Suppressor macrophage treated with lipopolysaccharide for 4 hours (primary cell): Measurements from ENCODE around the gene KCTD7.
"Not testable (repeated sequence)": the region's sequence is repeated elsewhere in the genome, so short reads cannot be mapped to it uniquely, and the experiment has no call there.

Source experiments
- DNase-seq: peaks from one replicate; pipeline ENCODE4 v3.0.0-alpha.2; 2020

The KCTD7 gene

GRCh38 chr7:66655113-66655806, 26.6 kb downstream of the KCTD7 start:
- peak; percentile 79 for DNase-seq

- peak; percentile 15 for DNase-seq
Observed at GRCh38 chr7:66655826-66656485, 27.3 kb downstream of the KCTD7 start.

GRCh38 chr7:66657798-66658197, 29.1 kb downstream of the KCTD7 start:
- DNase-seq, result no peak

DNA sequence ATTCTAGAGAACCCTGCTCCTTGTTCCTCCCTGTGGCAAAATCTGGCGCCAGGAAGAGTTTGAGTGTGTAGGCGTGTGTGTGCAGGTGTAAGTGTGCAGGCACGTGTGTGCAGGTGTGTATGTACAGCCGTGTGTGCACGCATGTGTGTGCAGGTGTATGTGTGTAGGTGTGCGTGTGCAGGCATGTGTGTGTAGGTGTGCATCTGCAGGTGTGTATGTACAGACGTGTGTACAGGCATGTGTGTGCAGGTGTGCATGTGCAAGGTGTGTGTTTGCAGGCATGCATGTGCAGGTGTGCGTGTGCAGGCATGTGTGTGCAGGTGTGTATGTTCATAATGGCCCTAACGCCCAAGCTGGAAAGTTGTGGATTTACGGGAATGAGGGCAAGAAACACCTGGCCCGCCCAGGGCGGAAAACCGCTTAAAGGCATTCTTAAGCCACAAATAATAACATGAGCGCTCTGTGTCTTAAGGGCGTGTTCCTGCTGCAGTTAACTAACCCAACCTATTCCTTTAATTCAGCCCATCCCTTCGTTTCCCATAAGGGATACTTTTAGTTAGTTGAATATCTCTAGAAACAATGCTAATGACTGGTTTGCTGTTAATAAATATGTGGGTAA, 34.1 kb downstream of the KCTD7 start:
- DNase-seq, result no peak

DNA sequence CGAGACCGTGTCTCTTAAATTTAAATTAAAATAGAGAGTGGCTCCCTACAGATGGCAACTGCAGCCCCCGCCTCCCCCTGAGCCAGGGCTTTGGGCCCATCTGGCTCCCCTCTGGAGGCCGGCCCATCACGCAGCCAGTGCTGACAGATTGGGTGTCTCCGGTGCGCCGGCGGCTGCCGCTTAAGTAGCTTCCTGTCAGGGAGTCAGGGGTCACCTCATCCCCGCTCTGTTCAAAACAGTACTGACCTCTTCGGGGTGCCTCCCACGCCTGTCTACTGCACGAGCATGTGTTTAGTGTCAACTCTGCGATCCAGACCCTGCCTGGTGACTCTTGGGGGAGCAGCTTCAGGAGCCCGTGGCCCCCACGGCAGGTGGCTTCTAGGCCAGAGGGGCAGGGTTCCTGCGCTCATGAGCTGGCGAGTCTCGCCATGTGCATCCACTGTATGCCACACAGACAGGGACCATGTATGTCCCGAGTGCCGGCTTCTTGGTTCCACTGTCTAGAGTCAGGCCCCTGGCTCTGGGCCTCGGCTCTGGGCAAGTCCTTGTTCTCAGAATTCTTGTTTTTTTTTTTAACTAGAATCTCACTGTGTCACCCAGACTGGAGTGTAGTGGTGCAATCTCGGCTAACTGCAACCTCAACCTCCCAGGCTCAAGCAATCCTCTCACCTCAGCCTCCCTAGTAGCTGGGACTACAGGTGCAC, 36.1 kb downstream of the KCTD7 start:
- DNase-seq, result no peak

GRCh38 chr7:66666313-66666952, 37.8 kb downstream of the KCTD7 start:
- no peak for DNase-seq

DNA sequence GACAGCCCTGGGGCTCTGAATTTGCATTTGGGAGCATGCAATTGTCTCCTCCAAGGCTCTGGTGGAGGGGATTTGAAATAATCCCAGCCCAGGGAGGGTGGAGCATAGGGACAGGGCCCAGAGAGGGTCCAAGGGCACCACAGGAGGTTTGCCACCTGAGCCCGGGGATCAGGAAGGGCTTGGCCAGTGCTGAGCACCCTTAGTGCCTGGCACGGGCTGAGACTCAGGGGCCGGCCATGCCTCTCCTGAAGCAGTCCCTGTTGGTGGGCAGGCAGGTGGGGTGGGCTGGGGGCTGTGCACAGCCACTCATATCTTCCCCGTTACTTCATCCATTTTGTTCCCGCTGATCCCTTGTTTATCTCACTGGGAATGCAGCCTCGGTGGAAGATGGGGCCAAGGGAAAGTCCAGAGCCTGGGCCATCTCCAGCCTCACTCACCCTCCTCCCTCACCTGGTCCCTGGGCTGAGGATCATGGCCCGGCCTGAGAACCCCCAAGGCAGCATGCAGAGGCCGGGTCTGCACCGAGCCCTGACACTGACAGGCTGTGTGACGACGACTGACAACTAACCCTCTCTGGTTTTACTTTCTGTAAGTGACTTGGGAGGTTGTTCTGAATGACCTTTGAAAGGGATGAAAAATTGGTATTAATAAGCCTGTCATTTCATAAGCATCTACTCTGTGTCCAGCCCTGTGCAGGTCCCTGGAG, 38.5 kb downstream of the KCTD7 start:
- DNase-seq, result no peak

DNA sequence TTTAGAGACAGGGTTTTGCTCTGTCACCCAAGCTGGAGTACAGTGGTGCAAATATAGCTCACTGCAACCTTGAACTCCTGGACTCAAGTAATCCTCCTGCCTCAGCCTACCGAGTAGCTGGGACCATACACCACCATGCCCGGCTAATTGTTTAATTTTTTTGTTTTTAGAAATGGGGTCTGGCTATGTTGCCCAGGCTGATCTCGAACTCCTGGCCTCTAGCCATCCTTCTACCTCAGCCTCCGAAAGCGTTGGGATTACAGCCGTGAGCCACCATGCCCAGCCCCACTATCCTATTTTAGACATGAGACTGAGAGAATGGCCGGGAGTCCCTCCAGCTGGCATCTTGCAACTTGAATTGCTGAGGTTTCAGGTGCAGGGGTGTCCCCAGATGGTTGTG, 39.4 kb downstream of the KCTD7 start:
- DNase-seq, result no peak

DNA sequence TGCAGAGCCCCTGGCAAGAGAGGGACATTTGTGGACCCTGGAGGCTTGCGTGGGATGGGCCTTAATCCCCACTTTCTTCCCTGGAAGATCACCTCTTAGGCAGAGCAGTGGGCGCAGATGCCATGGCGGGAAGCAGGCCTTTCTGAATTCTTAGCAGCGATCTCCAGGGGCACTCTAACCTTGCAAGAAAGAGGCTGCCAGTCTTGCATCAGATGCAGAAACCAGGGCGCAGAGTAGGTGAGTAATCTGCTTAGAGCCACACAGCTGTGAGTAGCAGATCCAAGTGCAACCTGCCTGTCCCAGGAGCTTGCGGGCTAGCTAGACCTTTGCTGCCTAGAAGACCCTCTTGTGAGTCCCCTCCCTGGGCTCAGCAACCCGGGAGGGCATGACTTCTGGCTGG, 40.0 kb downstream of the KCTD7 start:
- DNase-seq, result no peak

DNA sequence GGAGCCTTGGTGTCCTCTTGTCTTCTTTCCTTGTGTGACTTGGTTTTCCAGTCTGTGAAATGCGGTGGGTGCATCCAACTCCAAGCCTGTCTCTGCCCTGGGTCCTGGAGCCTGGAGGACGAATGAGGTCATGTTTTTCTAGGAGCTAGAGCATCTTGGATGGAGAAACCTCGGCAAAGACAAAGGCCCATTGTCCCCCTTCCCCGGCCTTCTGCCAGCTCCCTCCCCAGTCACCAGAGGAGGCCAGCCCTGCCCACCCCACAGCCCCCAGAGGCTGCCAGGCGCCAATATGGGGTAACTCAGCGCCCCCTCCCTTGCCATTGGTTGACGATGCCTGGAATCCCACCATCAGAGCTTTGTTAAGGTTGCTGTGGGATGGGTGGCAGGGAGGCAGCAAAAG, 40.4 kb downstream of the KCTD7 start:
- DNase-seq, result no peak

- no peak for DNase-seq
Observed at GRCh38 chr7:66669496-66669895, 40.8 kb downstream of the KCTD7 start.

DNA sequence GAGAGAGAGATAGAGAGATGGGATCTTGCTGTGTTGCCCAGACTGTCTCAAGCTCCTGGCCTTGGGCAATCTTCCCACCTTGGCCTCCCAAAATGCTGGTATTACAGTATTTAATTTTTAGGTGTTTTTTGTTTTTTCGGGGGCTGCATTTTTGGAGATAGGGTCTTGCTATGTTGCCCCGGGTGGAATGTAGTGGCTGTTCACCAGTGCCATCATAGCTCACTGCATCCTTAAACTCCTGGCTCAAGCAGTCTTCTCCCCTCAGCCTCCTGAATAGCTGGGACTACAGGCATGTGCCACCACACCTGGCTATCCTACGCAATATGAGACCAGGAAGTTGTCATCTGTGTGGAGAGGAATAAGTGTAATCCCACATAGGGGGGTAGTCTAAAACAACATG, 42.4 kb downstream of the KCTD7 start:
- no peak for DNase-seq

DNA sequence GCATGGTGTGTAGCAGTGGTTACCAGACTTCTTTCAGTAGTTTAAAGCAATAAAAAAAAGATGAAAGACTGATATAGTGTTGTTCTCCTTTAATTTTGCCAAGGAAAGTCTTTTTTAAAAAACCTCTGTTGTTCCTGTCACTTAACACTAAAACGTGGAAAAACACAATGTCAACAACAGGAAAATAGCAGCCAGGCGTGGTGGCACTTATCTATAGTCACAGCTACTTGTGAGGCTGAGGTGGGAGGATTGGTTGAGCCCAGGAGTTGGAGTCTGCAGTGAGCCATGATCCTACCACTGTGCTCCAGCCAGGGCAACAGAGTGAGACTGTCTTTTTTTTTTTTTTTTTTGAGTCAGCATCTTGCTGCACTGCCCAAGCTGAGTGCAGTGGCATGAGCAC, 42.8 kb downstream of the KCTD7 start:
- DNase-seq, result not testable (repeated sequence)

DNA sequence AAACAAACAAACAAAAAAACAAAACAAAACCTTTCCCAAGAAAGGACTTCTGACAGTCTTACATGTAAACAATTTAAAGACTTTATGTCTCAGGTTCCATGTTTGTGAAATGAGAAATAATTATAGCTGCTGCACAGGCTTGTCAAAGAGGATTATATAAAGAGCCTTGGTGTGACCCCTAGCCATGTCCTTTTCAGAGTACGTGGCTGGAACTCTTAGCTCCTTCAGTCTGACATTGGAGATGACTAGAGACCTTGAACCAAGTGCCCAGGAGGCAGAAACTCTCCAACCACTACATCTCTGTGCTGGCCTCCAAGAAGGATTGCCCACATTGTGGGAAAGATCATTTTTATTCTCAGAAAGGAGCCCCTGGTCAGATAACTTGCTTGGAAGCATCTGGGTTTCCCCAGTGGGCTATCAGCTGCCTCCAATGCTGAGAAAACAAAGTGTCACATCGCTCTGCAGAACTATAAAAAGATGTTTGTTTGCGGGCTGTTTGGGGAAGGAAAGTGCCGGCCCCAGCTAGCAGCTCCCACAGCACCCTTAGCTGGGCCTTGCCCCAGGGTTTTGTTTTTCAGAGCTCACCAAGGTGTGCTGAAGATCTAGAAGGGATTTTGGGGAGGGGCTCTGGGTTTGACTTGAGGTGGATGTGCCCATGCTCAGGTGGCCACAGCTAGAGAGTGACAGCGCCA, 43.9 kb downstream of the KCTD7 start:
- not testable (repeated sequence) for DNase-seq

- peak; percentile 21 for DNase-seq
Observed at GRCh38 chr7:66673124-66673640, 44.5 kb downstream of the KCTD7 start.

GRCh38 chr7:66679633-66680244, 51.1 kb downstream of the KCTD7 start:
- DNase-seq, result peak; percentile 18

DNA sequence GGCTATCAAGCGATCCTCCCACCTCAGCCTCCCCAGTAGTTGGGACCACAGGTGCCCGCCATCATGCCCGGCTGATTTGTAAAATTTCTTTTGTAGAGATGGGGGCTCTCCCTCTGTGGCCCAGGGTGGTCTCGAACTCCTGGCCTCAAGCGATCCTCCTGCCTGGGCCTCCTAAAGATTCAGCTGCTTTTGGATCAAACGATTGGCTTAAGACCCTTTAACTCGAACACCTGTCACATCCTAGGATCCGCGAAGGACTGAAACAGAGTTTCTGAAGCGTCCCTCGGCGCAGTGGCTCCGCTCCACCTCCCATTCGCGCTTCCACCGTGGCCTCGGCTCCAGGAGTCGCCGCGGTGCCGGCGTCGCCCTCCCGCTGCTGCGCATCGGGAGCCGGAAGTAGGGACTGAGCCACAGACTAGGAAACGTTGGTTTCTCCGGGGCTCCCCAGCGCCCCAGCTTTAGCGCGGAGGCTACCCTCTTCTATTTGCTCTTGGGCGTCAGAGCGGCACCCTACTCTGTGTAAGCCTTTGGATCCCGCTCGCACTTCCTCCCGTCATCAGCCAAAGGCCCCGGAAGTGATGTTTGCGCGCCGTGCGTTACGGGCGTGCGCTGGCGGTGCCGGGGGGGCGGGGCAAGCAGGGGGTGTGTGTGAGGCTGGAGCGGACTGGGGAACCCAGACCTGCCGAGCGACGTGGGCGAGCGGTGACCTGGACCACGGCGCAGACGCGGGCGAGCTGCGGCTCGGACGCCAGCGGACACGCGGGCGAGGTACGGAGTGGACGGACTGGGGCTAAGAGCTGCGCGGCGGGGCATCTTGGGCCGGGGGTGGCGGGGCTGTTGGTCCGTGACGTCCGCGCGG, 53.0 kb downstream of the KCTD7 start:
- DNase-seq, result peak; percentile 99

DNA sequence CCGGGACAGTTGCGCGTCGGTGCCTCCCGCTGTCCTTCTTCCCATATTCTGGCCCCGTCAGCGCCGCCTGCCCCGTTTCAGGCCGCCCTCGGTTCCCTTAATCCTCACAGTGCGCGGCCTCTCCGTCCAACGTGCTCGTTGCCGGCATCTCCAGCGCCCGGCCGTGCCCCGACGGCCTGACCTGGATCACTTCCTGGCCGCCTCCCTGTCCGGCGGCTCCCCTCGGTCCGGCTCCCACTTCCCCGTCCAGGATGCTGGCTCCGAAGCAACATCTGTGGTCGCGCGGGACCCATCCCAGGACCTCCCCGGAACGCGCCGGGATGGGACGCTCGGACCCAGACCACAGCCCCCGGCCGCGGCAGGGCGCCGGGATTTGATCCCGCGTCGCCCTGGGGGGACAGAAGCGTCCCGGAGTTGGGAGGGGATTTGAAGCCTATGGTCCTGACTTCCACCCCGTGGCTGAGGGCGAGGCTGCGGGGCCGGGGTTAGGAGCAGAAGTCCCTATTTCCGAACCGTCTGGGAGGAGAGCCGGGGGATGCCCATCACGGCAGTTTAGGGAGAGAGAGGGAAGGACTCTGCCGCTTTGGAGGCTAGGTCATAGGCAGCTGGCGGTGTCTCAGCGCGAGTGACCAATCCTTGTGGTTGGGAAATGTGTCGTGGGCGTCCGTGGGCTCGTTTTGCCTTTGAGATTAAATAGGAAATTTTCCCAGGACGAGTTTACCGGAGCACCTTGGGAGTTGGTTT, 53.8 kb downstream of the KCTD7 start:
- DNase-seq, result peak; percentile 81

GRCh38 chr7:66683094-66683769, 54.6 kb downstream of the KCTD7 start:
- DNase-seq, result peak; percentile 21
